Measurements from ENCODE around the gene DNAH1. TPM values are rescaled to one million over a fixed set of nuclear protein-coding genes. Genes with fewer than 3 reads are reported as not detected.
A peak's percentile ranks its signal among the peaks of the same experiment; 100 is the strongest.

The DNAH1 gene
- total and polyA plus RNA-seq, 2 of the 4 experiments (the other 2 are of a cell fraction) = 2.0 to 4.0 TPM

GRCh38 chr3:52339612-52340011 is 23.5 kb downstream of the DNAH1 start:
- Histone ChIP-seq H3K4ac (ENCODE audit: low read depth, low read length) (no peak overlapping the region), H2AFZ (replicated peaks; ENCODE audit: low read length, poor library complexity) (no peak overlapping the region), H2BK20ac (ENCODE audit: low read depth, low read length) (no peak overlapping the region), H4K8ac (ENCODE audit: low read depth in 2 of 2, low read length in 2 of 2) (no peak overlapping the region), H2AK5ac (ENCODE audit: low read depth, low read length) (no peak overlapping the region), H3K79me1 (ENCODE audit: low read depth in 1 of 2, low read length in 2 of 2) (no peaks in the 10 kb centered on the region; a peak in 1 of 4 replicates), H3K4me3 (ENCODE audit: insufficient read depth, low read depth, low read length) (no peak overlapping the region), H2BK5ac (ENCODE audit: low read depth, low read length, poor library complexity, severe bottlenecking) (no peak overlapping the region), H3K23ac (ENCODE audit: low read depth, low read length) (no peak overlapping the region), H3K36me3 (ENCODE audit: control insufficient read depth, insufficient read depth, low read length) (no peaks in the 10 kb centered on the region), H3K4me1 (ENCODE audit: control insufficient read depth, insufficient read depth, low read length) (peaks cover 4% of the 10 kb centered on the region; the same call in 1 of the 2 replicates), H2BK120ac (ENCODE audit: low read depth, low read length) (no peak overlapping the region), H3K56ac (ENCODE audit: extremely low read depth, insufficient read depth, low read length) (no peak overlapping the region), H4K5ac (ENCODE audit: low read depth, low read length) (no peak overlapping the region), H4K91ac (ENCODE audit: insufficient read depth, low read depth, low read length) (no peak overlapping the region), H3K9me1 (ENCODE audit: insufficient read depth, low read length) (0 out of 2 replicates have a peak, but pooled peaks cover 2% of the 10 kb centered on the region), H2AK9ac (replicated peaks; ENCODE audit: low read depth, low read length, poor library complexity) (no peak overlapping the region), H3K14ac (replicated peaks; ENCODE audit: low read depth, low read length) (no peak overlapping the region), H3K9ac (ENCODE audit: low read depth, low read length) (no peak overlapping the region), H3K9me3 (ENCODE audit: control insufficient read depth, insufficient read depth, low read length) (no peaks in the 10 kb centered on the region), H2BK15ac (ENCODE audit: low read depth, low read length) (no peak overlapping the region), H3K27me3 (ENCODE audit: control insufficient read depth, insufficient read depth, low read length) (no peaks in the 10 kb centered on the region), H3K27ac (ENCODE audit: insufficient read depth, low read length) (no peak overlapping the region), H4K20me1 (ENCODE audit: insufficient read depth, low read length) (no peaks in the 10 kb centered on the region), H3K18ac (ENCODE audit: low read depth, low read length) (no peak overlapping the region), H3K4me2 (ENCODE audit: low read depth, low read length) (no peak overlapping the region)
- POLR2A ChIA-PET (ENCODE audit: unreplicated experiment) = no interaction called here
- in situ Hi-C loops (cut with MboI; ENCODE audit: low sequenced_read_pairs) (loop anchor here (5.0 kb wide), 2 partner anchors 47 to 107 kb away; no protein-coding TSS in a partner anchor), intact Hi-C loops (cut with micrococcal nuclease) (loop anchor here (1.0 to 5.0 kb wide), 4 partner anchors 48 to 337 kb away; no protein-coding TSS in a partner anchor), dilution Hi-C loops (cut with HindIII; ENCODE audit: low sequenced_read_pairs, unreplicated experiment) (no loop called here)
- TF ChIP-seq MXI1 (IDR thresholded peaks at IDR 0.05; ENCODE audit: borderline replicate concordance, low read depth, low read length) (no peak), ELK1 (IDR thresholded peaks at IDR 0.05; ENCODE audit: borderline replicate concordance, low read depth, low read length) (no peak), SMC3 (IDR thresholded peaks at IDR 0.05; ENCODE audit: low read depth, low read length) (peak; percentile 86), BHLHE40 (IDR thresholded peaks at IDR 0.05; ENCODE audit: low read depth, low read length) (peak; percentile 97), RAD21 (IDR thresholded peaks at IDR 0.05; ENCODE audit: low read length) (peak; percentile 85), MAFK (IDR thresholded peaks at IDR 0.05; ENCODE audit: low read depth, low read length) (no peak), NFE2L2 (IDR thresholded peaks at IDR 0.05; ENCODE audit: low read depth, low read length) (no peak), MAZ (IDR thresholded peaks at IDR 0.05; ENCODE audit: borderline replicate concordance, low read depth, low read length) (no peak), RCOR1 (IDR thresholded peaks at IDR 0.05; ENCODE audit: insufficient replicate concordance, low read length) (no peak), CEBPB (IDR thresholded peaks at IDR 0.05; ENCODE audit: low read depth, low read length) (no peak), POLR2A (IDR thresholded peaks at IDR 0.05; ENCODE audit: low read depth, low read length) (no peak), FOS (IDR thresholded peaks at IDR 0.05; ENCODE audit: low read depth, low read length) (no peak), CHD1 (IDR thresholded peaks at IDR 0.05; ENCODE audit: low read depth, low read length) (no peak), CTCF (conservative IDR thresholded peaks at IDR 0.05; ENCODE audit: low read depth, low read length) (peak; percentile 80), USF2 (IDR thresholded peaks at IDR 0.05; ENCODE audit: low read depth, low read length) (0 out of 2 replicates have a peak, but pooled peaks have one; percentile 33), RFX5 (IDR thresholded peaks at IDR 0.05; ENCODE audit: low read depth, low read length) (no peak)
- no CpG with 5 or more reads among the region's 3 CpGs for WGBS, 2 experiments (ENCODE audit: extremely low coverage in 2 of 2, insufficient read length in 1 of 2)
- CTCF ChIA-PET = interaction anchor here (0.7 to 1.5 kb wide), 19 partner anchors 13 to 138 kb away, joined by 3 to 10 read pairs (median 4); partner anchors contain the start of genes TLR9, TWF2 and WDR82
- DNase-seq (peak; percentile 87), ATAC-seq (ENCODE audit: low read depth) (peak; percentile 73)
- no TSS peak for BruUV-seq (replicated peaks)
